RWPE2 (cell line): ENCODE results near the gene EFHD1.

Experiments
- ATAC-seq: fragments of 200-7000 bp; cut with Tn5 transposase; 3 replicates; pipeline ENCODE4 v1.9.1; 2021; ENCODE audit warnings: low read depth
- DNase-seq: peaks from one replicate; pipeline ENCODE4 v3.0.0-alpha.2; 2020; ENCODE audit warnings: low spot score
- H3K27ac ChIP-seq: fragments of 450-650 bp; 2 replicates; pipeline ENCODE4 v1.5.1; 2017; ENCODE audit warnings: mild to moderate bottlenecking; ENCODE audit not compliant: poor library complexity, severe bottlenecking
- H3K27me3 ChIP-seq: fragments of 250-450 bp; sonication (Bioruptor Pico); 2 replicates; pipeline ENCODE4 v1.5.1; 2021; ENCODE audit warnings: mild to moderate bottlenecking, moderate library complexity; ENCODE audit not compliant: insufficient read depth, poor library complexity, severe bottlenecking
- H3K36me3 ChIP-seq: fragments of 250-450 bp; sonication (Bioruptor Pico); 2 replicates; pipeline ENCODE4 v1.5.1; 2020; ENCODE audit warnings: low read depth, mild to moderate bottlenecking, moderate library complexity
- H3K4me1 ChIP-seq: fragments of 250-450 bp; sonication (Bioruptor Pico); 2 replicates; pipeline ENCODE4 v1.5.1; 2021; ENCODE audit warnings: mild to moderate bottlenecking, moderate library complexity; ENCODE audit not compliant: insufficient read depth, poor library complexity, severe bottlenecking
- H3K4me3 ChIP-seq: fragments of 250-450 bp; sonication (Bioruptor Pico); 2 replicates; pipeline ENCODE4 v1.5.1; 2021; ENCODE audit warnings: mild to moderate bottlenecking, moderate library complexity; ENCODE audit not compliant: severe bottlenecking
- H3K9me3 ChIP-seq: fragments of 250-450 bp; sonication (Bioruptor Pico); 2 replicates; pipeline ENCODE4 v1.5.1; 2021; ENCODE audit warnings: mild to moderate bottlenecking, moderate library complexity; ENCODE audit not compliant: severe bottlenecking
- CTCF ChIP-seq: fragments of 450-650 bp; IDR thresholded peaks from one replicate; pipeline ENCODE4 v1.5.1; 2017; ENCODE audit warnings: mild to moderate bottlenecking, moderate library complexity; ENCODE audit not compliant: poor library complexity, severe bottlenecking

Gene EFHD1

GRCh38 chr2:232633413-232634205, at the start of gene EFHD1:
TSS of gene EFHD1 (plus strand) at chr2:232633604. CDS start at chr2:232633705, 101 bp downstream.
- Histone ChIP-seq H3K36me3 (no peaks in the 10 kb centered on the region), H3K4me3 (peak within 1 kb of the TSS; percentile 32), H3K27me3 (peaks cover 34% of the 10 kb centered on the region), H3K27ac (no peak within 1 kb of the TSS), H3K9me3 (no peaks in the 10 kb centered on the region), H3K4me1 (no peaks in the 10 kb centered on the region)
- peak; percentile 93 for ATAC-seq
- TF ChIP-seq CTCF = no peak
- no peak for DNase-seq

DNA sequence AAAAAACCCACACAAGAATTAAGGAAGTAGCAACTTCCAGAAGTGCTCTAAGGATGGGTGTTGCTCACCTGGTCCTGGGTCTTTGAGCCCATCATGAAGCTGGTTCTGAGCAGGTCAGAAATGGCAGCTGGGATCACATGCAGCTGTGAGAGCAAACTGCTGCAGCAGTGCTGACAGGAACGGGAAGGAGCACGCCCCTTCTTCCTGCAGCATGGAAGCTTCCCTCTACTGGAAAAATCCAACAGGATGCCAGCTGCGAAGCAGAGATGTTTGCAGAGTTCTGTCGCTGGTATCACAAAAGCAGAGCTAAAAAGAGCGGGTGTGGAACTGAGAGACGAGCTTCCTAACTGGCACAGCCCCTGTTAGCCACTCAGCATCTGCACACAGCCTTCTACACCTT, 49.2 kb upstream of the EFHD1 start:
- Histone ChIP-seq H3K27ac (no peak overlapping the region), H3K36me3 (no peaks in the 10 kb centered on the region), H3K27me3 (no peaks in the 10 kb centered on the region), H3K9me3 (no peaks in the 10 kb centered on the region), H3K4me3 (no peak overlapping the region), H3K4me1 (peaks cover 8% of the 10 kb centered on the region)
- no peak for TF ChIP-seq CTCF
- ATAC-seq = no peak
- DNase-seq = no peak

DNA sequence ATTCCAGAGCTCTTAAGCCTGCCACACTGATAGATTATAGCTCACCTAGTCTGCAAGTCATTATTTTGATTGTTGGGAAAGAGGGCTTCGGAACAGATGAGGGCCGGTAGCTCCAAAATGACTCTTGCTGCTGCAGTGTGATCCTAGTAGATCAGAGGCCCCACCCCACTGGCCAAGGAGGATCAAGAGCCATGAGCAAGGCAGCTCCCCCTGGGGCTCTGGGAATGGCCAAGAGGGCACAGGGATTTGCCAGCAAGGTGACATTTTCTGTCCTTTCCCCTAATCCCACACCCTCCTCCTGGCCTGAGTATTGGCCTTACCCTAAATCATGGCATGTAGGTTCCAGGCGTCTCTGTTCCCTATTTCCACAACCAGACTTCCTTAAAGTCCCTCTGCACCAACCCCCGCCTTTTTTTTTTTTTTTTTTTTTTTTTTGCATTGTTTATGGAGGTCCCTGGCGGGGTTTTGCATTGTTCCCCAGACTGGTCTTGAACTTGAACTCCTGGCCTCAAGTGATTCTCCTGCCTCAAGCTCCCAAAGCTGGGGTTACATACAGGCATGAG, 46.4 kb upstream of the EFHD1 start:
- DNase-seq (no peak), ATAC-seq (no peak)
- no peaks in the 10 kb centered on the region for H3K36me3 ChIP-seq
- peaks cover 18% of the 10 kb centered on the region for H3K4me1 ChIP-seq
- no peaks in the 10 kb centered on the region for H3K27me3 ChIP-seq
- no peak overlapping the region for H3K4me3 ChIP-seq
- no peaks in the 10 kb centered on the region for H3K9me3 ChIP-seq
- TF ChIP-seq CTCF = no peak
- no peak overlapping the region for H3K27ac ChIP-seq

GRCh38 chr2:232587512-232587911, 45.9 kb upstream of the EFHD1 start:
- TF ChIP-seq CTCF = no peak
- DNase-seq (no peak), ATAC-seq (no peak)
- peaks cover 23% of the 10 kb centered on the region for H3K4me1 ChIP-seq
- H3K27ac ChIP-seq = no peak overlapping the region
- no peaks in the 10 kb centered on the region for H3K27me3 ChIP-seq
- H3K9me3 ChIP-seq = no peaks in the 10 kb centered on the region
- H3K4me3 ChIP-seq = no peak overlapping the region
- no peaks in the 10 kb centered on the region for H3K36me3 ChIP-seq

DNA sequence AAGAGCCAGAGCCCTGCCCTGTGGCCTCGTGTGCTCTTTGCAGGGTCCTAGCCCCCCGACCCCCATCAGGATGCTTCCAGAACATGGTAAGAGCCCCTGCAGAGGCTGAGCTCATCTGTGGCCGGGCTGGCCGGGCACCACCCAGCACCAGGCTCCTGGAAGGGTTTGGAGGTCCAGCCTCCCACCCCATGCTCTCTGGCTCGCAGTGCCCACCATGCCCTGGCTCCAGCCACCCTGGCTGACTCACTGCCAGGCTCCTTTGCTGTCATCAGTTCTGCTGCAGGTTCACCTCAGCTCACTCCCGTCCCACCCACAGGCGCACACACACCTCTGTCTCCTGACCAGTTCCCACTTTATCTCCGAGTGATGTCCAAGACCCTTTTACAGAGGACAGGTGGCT, 45.4 kb upstream of the EFHD1 start:
- TF ChIP-seq CTCF = no peak
- Histone ChIP-seq H3K9me3 (no peaks in the 10 kb centered on the region), H3K4me3 (no peak overlapping the region), H3K4me1 (peaks cover 27% of the 10 kb centered on the region), H3K27ac (no peak overlapping the region), H3K27me3 (no peaks in the 10 kb centered on the region), H3K36me3 (no peaks in the 10 kb centered on the region)
- DNase-seq = no peak
- ATAC-seq = no peak
